Tibial nerve (tissue), 4 donors: Measurements from ENCODE around the gene NISCH.

Source experiments
- EP300 ChIP-seq, 2 donors: sonication (generic); formaldehyde crosslinking; IDR thresholded peaks; one replicate each; pipeline ENCODE4 v1.6.1; 2017; ENCODE audit warnings: antibody characterized with exemption in 2 of 2, mild to moderate bottlenecking in 1 of 2
- POLR2A ChIP-seq, 2 donors: fragments of 450-650 bp; IDR thresholded peaks; one replicate each; pipeline ENCODE4 v1.6.1; 2017; ENCODE audit warnings: antibody characterized with exemption in 2 of 2, mild to moderate bottlenecking in 2 of 2, moderate library complexity in 2 of 2
- TF ChIP-seq, protein P1 (sequence below), 5 experiments: fragments of 200-600 bp in 3 of 5; fragments of 450-650 bp in 2 of 5; sonication (generic) in 3 of 5; IDR thresholded peaks; one replicate each; pipeline ENCODE4 v1.5.1; 2016 to 2019; ENCODE audit warnings: antibody characterized with exemption in 5 of 5, mild to moderate bottlenecking in 3 of 5, moderate library complexity in 2 of 5

DNA sequence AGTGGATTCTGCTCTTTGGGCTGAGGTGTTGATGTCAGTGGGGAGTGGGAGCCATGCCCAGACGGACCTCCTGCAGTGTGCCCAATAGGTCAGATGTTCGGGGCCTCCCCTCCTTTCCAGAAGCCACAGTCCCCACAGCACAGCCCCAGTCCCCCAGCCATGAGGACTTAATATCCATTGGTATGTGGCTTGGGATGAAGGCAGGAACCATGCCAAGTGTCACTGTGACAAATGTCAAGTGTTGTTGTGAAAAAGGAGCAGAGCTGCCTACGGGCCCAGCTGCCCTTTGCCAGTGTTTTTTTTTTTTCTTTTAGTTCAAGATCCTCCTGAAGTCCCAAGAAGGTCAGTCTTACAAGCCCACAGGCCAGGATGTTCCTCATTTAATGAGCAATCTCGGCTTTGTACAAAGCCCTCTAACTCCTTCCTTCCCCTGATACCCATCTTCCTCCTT is 22.7 kb upstream of the NISCH start:
- TF ChIP-seq POLR2A (IDR thresholded peaks at IDR 0.05) (no peak), EP300 (IDR thresholded peaks at IDR 0.05) (no peak)
- TF ChIP-seq, protein P1, sequence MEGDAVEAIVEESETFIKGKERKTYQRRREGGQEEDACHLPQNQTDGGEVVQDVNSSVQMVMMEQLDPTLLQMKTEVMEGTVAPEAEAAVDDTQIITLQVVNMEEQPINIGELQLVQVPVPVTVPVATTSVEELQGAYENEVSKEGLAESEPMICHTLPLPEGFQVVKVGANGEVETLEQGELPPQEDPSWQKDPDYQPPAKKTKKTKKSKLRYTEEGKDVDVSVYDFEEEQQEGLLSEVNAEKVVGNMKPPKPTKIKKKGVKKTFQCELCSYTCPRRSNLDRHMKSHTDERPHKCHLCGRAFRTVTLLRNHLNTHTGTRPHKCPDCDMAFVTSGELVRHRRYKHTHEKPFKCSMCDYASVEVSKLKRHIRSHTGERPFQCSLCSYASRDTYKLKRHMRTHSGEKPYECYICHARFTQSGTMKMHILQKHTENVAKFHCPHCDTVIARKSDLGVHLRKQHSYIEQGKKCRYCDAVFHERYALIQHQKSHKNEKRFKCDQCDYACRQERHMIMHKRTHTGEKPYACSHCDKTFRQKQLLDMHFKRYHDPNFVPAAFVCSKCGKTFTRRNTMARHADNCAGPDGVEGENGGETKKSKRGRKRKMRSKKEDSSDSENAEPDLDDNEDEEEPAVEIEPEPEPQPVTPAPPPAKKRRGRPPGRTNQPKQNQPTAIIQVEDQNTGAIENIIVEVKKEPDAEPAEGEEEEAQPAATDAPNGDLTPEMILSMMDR (IDR thresholded peaks at IDR 0.05) = no peak
